IMR-90 (cell line): Measurements from ENCODE around the gene SLC66A3. TPM values are rescaled to one million over a fixed set of nuclear protein-coding genes. Genes with fewer than 3 reads are reported as not detected.

Experiments used
- ATAC-seq: fragments of 200-7000 bp; cut with Tn5 transposase; 2 replicates; pipeline ENCODE4 v1.9.1; 2020; ENCODE audit warnings: low read depth, mild to moderate bottlenecking, moderate library complexity
- BruUV-seq: library from RNA; stranded (reverse); fragments of 400-500 nt; replicated peaks from 2 replicates; lab custom pipeline; 2021; lab: Mats Ljungman, UMichigan
- CTCF ChIA-PET: fragments of 300-600 bp; formaldehyde crosslinking; extraction: SDS; loops from one replicate; lab custom pipeline; 2021; ENCODE audit warnings: antibody characterized with exemption; lab: Yijun Ruan, JAX
- POLR2A ChIA-PET: fragments of 300-600 bp; sonication (Branson Sonifier 250); formaldehyde crosslinking; loops from one replicate; lab custom pipeline; 2022; ENCODE audit warnings: antibody characterized with exemption; ENCODE audit not compliant: unreplicated experiment; lab: Charles Lee
- DNase-seq: peaks from one replicate; pipeline ENCODE4 v3.0.0; 2013
- H2AFZ ChIP-seq: replicated peaks from 2 replicates; pipeline ENCODE3; 2013; ENCODE audit warnings: low read length, mild to moderate bottlenecking; ENCODE audit not compliant: poor library complexity
- H2AK5ac ChIP-seq: 2 replicates; pipeline ENCODE4 v1.6.1; 2013; ENCODE audit warnings: low read depth, low read length, inconsistent platforms
- H2AK9ac ChIP-seq: replicated peaks from 2 replicates; pipeline ENCODE3; 2013; ENCODE audit warnings: mild to moderate bottlenecking, low read depth, low read length, moderate library complexity; ENCODE audit not compliant: poor library complexity
- H2BK120ac ChIP-seq: 2 replicates; pipeline ENCODE4 v1.6.1; 2013; ENCODE audit warnings: low read depth, low read length, inconsistent platforms
- H2BK15ac ChIP-seq: 3 replicates; pipeline ENCODE4 v1.6.1; 2013; ENCODE audit warnings: low read depth, low read length, inconsistent platforms
- H2BK20ac ChIP-seq: 2 replicates; pipeline ENCODE4 v1.6.1; 2013; ENCODE audit warnings: low read depth, mild to moderate bottlenecking, inconsistent platforms, low read length, moderate library complexity
- H2BK5ac ChIP-seq: 2 replicates; pipeline ENCODE4 v1.6.1; 2013; ENCODE audit warnings: mild to moderate bottlenecking, low read depth, low read length, inconsistent platforms; ENCODE audit not compliant: poor library complexity, severe bottlenecking
- H3K14ac ChIP-seq: replicated peaks from 2 replicates; pipeline ENCODE4 v1.6.1; 2013; ENCODE audit warnings: low read depth, low read length, inconsistent platforms
- H3K18ac ChIP-seq: 2 replicates; pipeline ENCODE4 v1.6.1; 2013; ENCODE audit warnings: low read depth, low read length, control low read depth
- H3K23ac ChIP-seq: 2 replicates; pipeline ENCODE4 v1.6.1; 2013; ENCODE audit warnings: low read depth, low read length, inconsistent platforms
- H3K27ac ChIP-seq: 2 replicates; pipeline ENCODE4 v1.5.1; 2013; ENCODE audit warnings: mild to moderate bottlenecking, control low read depth, low read length; ENCODE audit not compliant: insufficient read depth
- H3K27me3 ChIP-seq: 2 replicates; pipeline ENCODE4 v1.6.1; 2013; ENCODE audit warnings: low read length; ENCODE audit not compliant: control insufficient read depth, insufficient read depth
- H3K36me3 ChIP-seq: 2 replicates; pipeline ENCODE4 v1.6.1; 2013; ENCODE audit warnings: low read length, mixed read lengths; ENCODE audit not compliant: control insufficient read depth, insufficient read depth
- H3K4ac ChIP-seq: 2 replicates; pipeline ENCODE4 v1.6.1; 2013; ENCODE audit warnings: low read depth, low read length, inconsistent platforms
- H3K4me1 ChIP-seq: 2 replicates; pipeline ENCODE4 v1.6.1; 2013; ENCODE audit warnings: low read length, mixed read lengths; ENCODE audit not compliant: control insufficient read depth, insufficient read depth
- H3K4me2 ChIP-seq: 2 replicates; pipeline ENCODE4 v1.6.1; 2013; ENCODE audit warnings: low read depth, mild to moderate bottlenecking, control low read depth, low read length, moderate library complexity
- H3K4me3 ChIP-seq: 2 replicates; pipeline ENCODE4 v1.5.1; 2013; ENCODE audit warnings: low read depth, mild to moderate bottlenecking, control low read depth, low read length, moderate library complexity; ENCODE audit not compliant: insufficient read depth
- H3K56ac ChIP-seq: 2 replicates; pipeline ENCODE4 v1.6.1; 2013; ENCODE audit warnings: low read length, inconsistent platforms; ENCODE audit not compliant: insufficient read depth; ENCODE audit errors: extremely low read depth
- H3K79me1 ChIP-seq, 2 experiments: 2 replicates each; pipeline ENCODE4 v1.6.1; 2013; ENCODE audit warnings: low read length in 2 of 2, inconsistent platforms in 1 of 2, low read depth in 1 of 2
- H3K9ac ChIP-seq: 2 replicates; pipeline ENCODE4 v1.6.1; 2013; ENCODE audit warnings: low read depth, low read length, control low read depth
- H3K9me1 ChIP-seq: 2 replicates; pipeline ENCODE4 v1.6.1; 2013; ENCODE audit warnings: low read length, inconsistent platforms; ENCODE audit not compliant: insufficient read depth
- H3K9me3 ChIP-seq: 2 replicates; pipeline ENCODE4 v1.6.1; 2013; ENCODE audit warnings: low read length; ENCODE audit not compliant: control insufficient read depth, insufficient read depth
- H4K20me1 ChIP-seq: 2 replicates; pipeline ENCODE4 v1.6.1; 2013; ENCODE audit warnings: low read length, inconsistent platforms; ENCODE audit not compliant: insufficient read depth
- H4K5ac ChIP-seq: 2 replicates; pipeline ENCODE4 v1.6.1; 2013; ENCODE audit warnings: mild to moderate bottlenecking, low read depth, low read length, control low read depth
- H4K8ac ChIP-seq, 2 experiments: 2 replicates each; pipeline ENCODE4 v1.6.1; 2013; ENCODE audit warnings: low read depth in 2 of 2, low read length in 2 of 2, control low read depth in 1 of 2, inconsistent platforms in 1 of 2
- H4K91ac ChIP-seq: 2 replicates; pipeline ENCODE4 v1.6.1; 2013; ENCODE audit warnings: low read depth, low read length, inconsistent platforms; ENCODE audit not compliant: insufficient read depth
- FOS ChIP-seq: fragments of 150-350 bp; IDR thresholded peaks from 2 replicates; pipeline ENCODE4 v1.6.1; 2016; ENCODE audit warnings: low read depth, low read length
- MAFK ChIP-seq: IDR thresholded peaks from 2 replicates; pipeline ENCODE4 v1.6.1; 2012; ENCODE audit warnings: low read depth, low read length, improper control_type of control experiment
- MXI1 ChIP-seq: IDR thresholded peaks from 2 replicates; pipeline ENCODE4 v1.6.1; 2012; ENCODE audit warnings: low read depth, mild to moderate bottlenecking, low read length, moderate library complexity, borderline replicate concordance
- RCOR1 ChIP-seq: IDR thresholded peaks from 2 replicates; pipeline ENCODE4 v1.6.1; 2012; ENCODE audit warnings: mild to moderate bottlenecking, low read length, improper control_type of control experiment; ENCODE audit not compliant: insufficient replicate concordance
- RFX5 ChIP-seq: IDR thresholded peaks from 2 replicates; pipeline ENCODE4 v1.8.0; 2012; ENCODE audit warnings: low read depth, mild to moderate bottlenecking, low read length, moderate library complexity
- dilution Hi-C: fragments of 300-500 bp; cut with HindIII; formaldehyde crosslinking; loops from one replicate; pipeline ENCODE4 v1.14.3; 2018; ENCODE audit warnings: low sequenced_read_pairs; ENCODE audit not compliant: unreplicated experiment
- in situ Hi-C: fragments of 300-500 bp; cut with MboI; formaldehyde crosslinking; loops from 3 replicates; pipeline ENCODE4 v1.14.3; 2019; ENCODE audit warnings: low sequenced_read_pairs, inconsistent platforms, mixed read lengths
- intact Hi-C: fragments of 100-400 bp; cut with micrococcal nuclease; formaldehyde crosslinking; loops from 2 replicates; pipeline ENCODE4 v1.10.0; 2022
- polyA plus RNA-seq, 3 experiments: library from polyadenylated mRNA; depleted of rRNA; stranded (reverse); fragments of >200 nt; gene quantifications; 2 replicates each; pipeline ENCODE4 v1.2.3, GENCODE V29; 2012; ENCODE audit warnings: low replicate concordance in 1 of 3
- total RNA-seq: library from RNA; depleted of rRNA; stranded (reverse); fragments of >200 nt; gene quantifications from 2 replicates; pipeline ENCODE4 v1.2.3, GENCODE V29; 2012; rRNA removed
- TF ChIP-seq, protein P1 (sequence below): fragments of 150-350 bp; IDR thresholded peaks from 2 replicates; pipeline ENCODE4 v1.6.1; 2016; ENCODE audit warnings: low read depth, mild to moderate bottlenecking, low read length, moderate library complexity, borderline replicate concordance

SLC66A3 gene
- total and polyA plus RNA-seq, 2 of the 4 experiments (the other 2 are of a cell fraction), result 18.1 to 25.2 TPM

DNA sequence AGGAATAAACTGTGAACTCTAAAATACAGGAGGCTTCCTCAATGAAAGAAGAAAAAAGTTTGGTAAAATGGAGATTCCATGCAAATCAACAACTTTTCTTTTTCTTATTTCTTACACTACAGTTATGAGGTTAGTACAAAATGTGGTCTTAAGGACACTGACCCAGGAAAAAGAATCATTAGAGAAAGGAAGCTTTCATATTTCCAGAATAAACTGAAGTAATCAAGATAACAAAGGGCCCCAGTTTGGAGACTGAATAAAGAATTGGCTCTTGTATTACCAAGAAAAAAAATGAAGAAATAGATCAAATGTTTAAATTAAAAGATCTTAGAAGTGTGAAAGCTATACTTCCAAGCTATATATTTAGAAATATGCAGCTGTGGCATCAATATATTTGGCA, 72.3 kb downstream of the SLC66A3 start:
- H3K9ac ChIP-seq, result no peak overlapping the region
- no peaks in the 10 kb centered on the region for H3K9me1 ChIP-seq
- H4K91ac ChIP-seq, result no peak overlapping the region
- H4K20me1 ChIP-seq, result peaks cover 3% of the 10 kb centered on the region; the same call in 1 of the 2 replicates
- TF ChIP-seq FOS (no peak), RFX5 (no peak), MXI1 (no peak), RCOR1 (no peak), MAFK (no peak)
- TF ChIP-seq, protein P1, sequence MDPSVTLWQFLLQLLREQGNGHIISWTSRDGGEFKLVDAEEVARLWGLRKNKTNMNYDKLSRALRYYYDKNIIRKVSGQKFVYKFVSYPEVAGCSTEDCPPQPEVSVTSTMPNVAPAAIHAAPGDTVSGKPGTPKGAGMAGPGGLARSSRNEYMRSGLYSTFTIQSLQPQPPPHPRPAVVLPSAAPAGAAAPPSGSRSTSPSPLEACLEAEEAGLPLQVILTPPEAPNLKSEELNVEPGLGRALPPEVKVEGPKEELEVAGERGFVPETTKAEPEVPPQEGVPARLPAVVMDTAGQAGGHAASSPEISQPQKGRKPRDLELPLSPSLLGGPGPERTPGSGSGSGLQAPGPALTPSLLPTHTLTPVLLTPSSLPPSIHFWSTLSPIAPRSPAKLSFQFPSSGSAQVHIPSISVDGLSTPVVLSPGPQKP, result no peak
- no peaks in the 10 kb centered on the region for H3K9me3 ChIP-seq
- POLR2A ChIA-PET, result no interaction called here
- peaks cover 20 to 49% of the 10 kb centered on the region in 2 experiments; a peak in 3 of 4 replicates for H3K79me1 ChIP-seq
- no peak overlapping the region for H2BK120ac ChIP-seq
- DNase-seq (no peak), ATAC-seq (no peak)
- in situ Hi-C loops (no loop called here), intact Hi-C loops (loop anchor here (5.0 kb wide), 1 partner anchor 35 kb away; no protein-coding TSS in a partner anchor), dilution Hi-C loops (no loop called here)
- peaks cover 10% of the 10 kb centered on the region for H3K36me3 ChIP-seq
- H3K14ac ChIP-seq, result no peak overlapping the region
- H3K4me2 ChIP-seq, result no peak overlapping the region
- H3K4ac ChIP-seq, result no peak overlapping the region
- no peak overlapping the region for H4K8ac ChIP-seq
- no TSS peak for BruUV-seq
- no peak overlapping the region for H3K56ac ChIP-seq
- CTCF ChIA-PET, result interaction anchor here (0.8 to 1.0 kb wide), 2 partner anchors 100 to 217 kb away, joined by 3 to 4 read pairs; no protein-coding TSS in a partner anchor
- no peaks in the 10 kb centered on the region for H3K4me1 ChIP-seq
- H2BK15ac ChIP-seq, result no peak overlapping the region
- no peak overlapping the region for H2AK9ac ChIP-seq
- H3K4me3 ChIP-seq, result no peak overlapping the region
- no peak overlapping the region for H3K18ac ChIP-seq
- no peak overlapping the region for H2BK5ac ChIP-seq
- H2AK5ac ChIP-seq, result no peak overlapping the region
- H3K27ac ChIP-seq, result no peak overlapping the region
- H4K5ac ChIP-seq, result no peak overlapping the region
- H2AFZ ChIP-seq, result no peak overlapping the region
- no peaks in the 10 kb centered on the region for H3K27me3 ChIP-seq
- H2BK20ac ChIP-seq, result no peak overlapping the region
- H3K23ac ChIP-seq, result no peak overlapping the region

Other genes starting within 250 kb of the SLC66A3 start
- 0.54 and 0.56 TPM in 2 replicates for gene KCNF1, start 243.5 kb upstream of the SLC66A3 start, total RNA-seq
- gene KCNF1, start 243.5 kb upstream of the SLC66A3 start, polyA plus RNA-seq (2012; rRNA removed), result 1.4 TPM in 2 replicates
- 28.3 and 59.7 TPM in 2 replicates for gene ROCK2, start 189.2 kb downstream of the SLC66A3 start, total RNA-seq
- 7.1 and 9.0 TPM in 2 replicates for gene ROCK2, start 189.2 kb downstream of the SLC66A3 start, polyA plus RNA-seq (2012; rRNA removed)